H1 (cell line): ENCODE results near the gene CEP89. TPM values are rescaled to one million over a fixed set of nuclear protein-coding genes. Genes with fewer than 3 reads are reported as not detected.
"Not testable (repeated sequence)": the region's sequence is repeated elsewhere in the genome, so short reads cannot be mapped to it uniquely, and the experiment has no call there.

Source experiments
- CTCF ChIA-PET: fragments of 300-600 bp; sonication (Branson Sonifier 250); formaldehyde crosslinking; loops from one replicate; lab custom pipeline; 2021; ENCODE audit not compliant: partially characterized antibody; lab: Charles Lee
- POLR2A ChIA-PET: fragments of 300-600 bp; sonication (Branson Sonifier 250); formaldehyde crosslinking; loops from one replicate; lab custom pipeline; 2021; ENCODE audit warnings: inconsistent platforms; ENCODE audit not compliant: partially characterized antibody; lab: Charles Lee
- DNase-seq, 2 experiments: peaks; one replicate each; pipeline versions ENCODE4 v3.0.0 to v3.0.0-alpha.2; 2010 to 2022; ENCODE audit warnings: low spot score in 2 of 2, low read depth in 1 of 2, mixed read lengths in 1 of 2
- FAIRE-seq: peaks from 2 replicates; lab custom pipeline; 2011; peaks lifted over from hg19 to GRCh38; lab: Jason Lieb, UNC
- H2AFZ ChIP-seq: 2 replicates; pipeline ENCODE4 v1.8.1; 2012; ENCODE audit warnings: low read length, inconsistent platforms
- H2AK5ac ChIP-seq: 2 replicates; pipeline ENCODE4 v1.6.1; 2013; ENCODE audit warnings: low read depth, low read length
- H2BK120ac ChIP-seq: replicated peaks from 2 replicates; pipeline ENCODE3; 2013; ENCODE audit warnings: low read depth, low read length, inconsistent platforms
- H2BK12ac ChIP-seq: 2 replicates; pipeline ENCODE4 v1.6.1; 2013; ENCODE audit warnings: low read depth, low read length
- H2BK15ac ChIP-seq: 2 replicates; pipeline ENCODE4 v1.6.1; 2013; ENCODE audit warnings: low read length
- H2BK20ac ChIP-seq: 2 replicates; pipeline ENCODE4 v1.6.1; 2013; ENCODE audit warnings: low read length
- H2BK5ac ChIP-seq: 2 replicates; pipeline ENCODE4 v1.6.1; 2013; ENCODE audit warnings: low read depth, low read length
- H3K14ac ChIP-seq: 2 replicates; pipeline ENCODE4 v1.6.1; 2013; ENCODE audit warnings: inconsistent platforms; ENCODE audit not compliant: insufficient read length
- H3K18ac ChIP-seq: 2 replicates; pipeline ENCODE4 v1.6.1; 2013; ENCODE audit warnings: low read length; ENCODE audit errors: extremely low read depth
- H3K23ac ChIP-seq: 2 replicates; pipeline ENCODE4 v1.6.1; 2013; ENCODE audit warnings: inconsistent platforms; ENCODE audit not compliant: insufficient read length
- H3K23me2 ChIP-seq: 2 replicates; pipeline ENCODE4 v1.6.1; 2013; ENCODE audit warnings: low read depth, low read length
- H3K27ac ChIP-seq: 2 replicates; pipeline ENCODE4 v1.6.1; 2011; ENCODE audit warnings: low read depth, low read length, inconsistent platforms
- H3K27me3 ChIP-seq, 4 experiments: replicated peaks in 1 of 4; 1 replicate in 1 of 4; 2 replicates in 3 of 4; pipeline versions ENCODE4 v1.6.1 to v1.8.1; 2011 to 2013; ENCODE audit warnings: low read length in 3 of 4, mild to moderate bottlenecking in 3 of 4, inconsistent platforms in 2 of 4, mixed read lengths in 2 of 4, moderate library complexity in 1 of 4; ENCODE audit not compliant: control insufficient read depth in 3 of 4, insufficient read depth in 3 of 4; ENCODE audit errors: extremely low read depth in 1 of 4
- H3K36me3 ChIP-seq, 4 experiments: 2 replicates each; pipeline versions ENCODE4 v1.6.1 to v1.8.1; 2011 to 2013; ENCODE audit warnings: mild to moderate bottlenecking in 4 of 4, low read length in 3 of 4, moderate library complexity in 2 of 4, control low read depth in 1 of 4, inconsistent platforms in 1 of 4; ENCODE audit not compliant: insufficient read depth in 4 of 4, control insufficient read depth in 2 of 4
- H3K4ac ChIP-seq: replicated peaks from 2 replicates; pipeline ENCODE3; 2013; ENCODE audit warnings: low read length, low read depth, mixed read lengths, inconsistent platforms; ENCODE audit not compliant: insufficient read length
- H3K4me1 ChIP-seq, 4 experiments: replicated peaks in 1 of 4; 1 replicate in 1 of 4; 2 replicates in 3 of 4; pipeline versions ENCODE4 v1.6.1 to v1.8.1; 2011 to 2013; ENCODE audit warnings: low read length in 3 of 4, inconsistent platforms in 2 of 4, mixed read lengths in 1 of 4; ENCODE audit not compliant: insufficient read depth in 4 of 4, control insufficient read depth in 3 of 4
- H3K4me2 ChIP-seq, 2 experiments: 2 replicates each; pipeline versions ENCODE4 v1.6.1 to v1.8.1; 2011 to 2013; ENCODE audit warnings: low read depth in 2 of 2, low read length in 2 of 2, control low read depth in 1 of 2, inconsistent platforms in 1 of 2, mild to moderate bottlenecking in 1 of 2; ENCODE audit not compliant: insufficient read depth in 1 of 2
- H3K4me3 ChIP-seq, 4 experiments: fragments of 200-600, 300-600 bp in 1 of 4; sonication (generic), shearing (Covaris generic), sonication (Bioruptor Twin) in 1 of 4; 2 replicates each; pipeline versions ENCODE4 v1.5.1 to v1.8.1; 2011 to 2016; ENCODE audit warnings: low read length in 4 of 4, low read depth in 3 of 4, control low read depth in 2 of 4, inconsistent platforms in 2 of 4, mild to moderate bottlenecking in 2 of 4, mixed read lengths in 1 of 4, moderate library complexity in 1 of 4; ENCODE audit not compliant: insufficient read depth in 2 of 4; ENCODE audit errors: extremely low read depth in 1 of 4
- H3K56ac ChIP-seq: replicated peaks from 2 replicates; pipeline ENCODE3; 2013; ENCODE audit warnings: low read depth, mild to moderate bottlenecking, mixed read lengths, low read length, inconsistent platforms; ENCODE audit not compliant: insufficient read length
- H3K79me1 ChIP-seq: 2 replicates; pipeline ENCODE4 v1.6.1; 2013; ENCODE audit warnings: low read depth, low read length, control low read depth
- H3K79me2 ChIP-seq, 2 experiments: 2 replicates each; pipeline versions ENCODE4 v1.6.1 to v1.8.1; 2012 to 2013; ENCODE audit warnings: low read length in 2 of 2, mild to moderate bottlenecking in 2 of 2, inconsistent platforms in 1 of 2; ENCODE audit not compliant: insufficient read depth in 2 of 2, control insufficient read depth in 1 of 2
- H3K9ac ChIP-seq, 4 experiments: replicated peaks in 1 of 4; 1 replicate in 1 of 4; 2 replicates in 3 of 4; pipeline versions ENCODE4 v1.6.1 to v1.8.1; 2011 to 2013; ENCODE audit warnings: low read depth in 3 of 4, low read length in 3 of 4, control low read depth in 2 of 4, mild to moderate bottlenecking in 2 of 4, moderate library complexity in 2 of 4, inconsistent platforms in 1 of 4; ENCODE audit errors: extremely low read depth in 1 of 4
- H3K9me3 ChIP-seq, 2 experiments: 2 replicates each; pipeline versions ENCODE4 v1.6.1 to v1.8.1; 2012 to 2013; ENCODE audit warnings: mild to moderate bottlenecking in 2 of 2, moderate library complexity in 2 of 2, control low read depth in 1 of 2, inconsistent platforms in 1 of 2, low read depth in 1 of 2, low read length in 1 of 2, mixed read lengths in 1 of 2; ENCODE audit not compliant: insufficient read depth in 2 of 2
- H4K20me1 ChIP-seq, 2 experiments: replicated peaks in 1 of 2; 2 replicates each; pipeline versions ENCODE3 to v1.8.1; 2011 to 2013; ENCODE audit warnings: inconsistent platforms in 2 of 2, low read length in 2 of 2, mild to moderate bottlenecking in 1 of 2; ENCODE audit not compliant: insufficient read depth in 2 of 2, control insufficient read depth in 1 of 2
- H4K5ac ChIP-seq: 2 replicates; pipeline ENCODE4 v1.6.1; 2013; ENCODE audit warnings: low read length, low read depth, mixed read lengths, inconsistent platforms; ENCODE audit not compliant: insufficient read length
- H4K8ac ChIP-seq: 2 replicates; pipeline ENCODE4 v1.8.0; 2013; ENCODE audit warnings: mild to moderate bottlenecking, moderate library complexity, low read length, inconsistent platforms; ENCODE audit not compliant: insufficient read depth; ENCODE audit errors: extremely low read depth
- H4K91ac ChIP-seq: replicated peaks from 2 replicates; pipeline ENCODE3; 2013; ENCODE audit warnings: low read length, mixed read lengths, inconsistent platforms; ENCODE audit not compliant: insufficient read length
- WGBS, 2 experiments: shearing (Covaris generic) in 1 of 2; methylation state at CpG; one replicate each; pipeline versions ENCODE4 v1.1.6 to v1.1.7; 2013 to 2015; ENCODE audit warnings: low lambda C conversion rate in 2 of 2, mixed read lengths in 2 of 2, inconsistent platforms in 1 of 2, low coverage in 1 of 2, missing lambda C conversion rate in 1 of 2; ENCODE audit not compliant: insufficient replicate concordance in 2 of 2, insufficient coverage in 1 of 2, insufficient read length in 1 of 2; ENCODE audit errors: extremely low coverage in 1 of 2, missing lambda C conversion rate in 1 of 2; 5-methylcytosine and 5-hydroxymethylcytosine counted together
- polyA plus RNA-seq, 7 experiments: library from polyadenylated mRNA; depleted of rRNA in 3 of 7; stranded (reverse) in 5 of 7; unstranded in 2 of 7; fragments of >200 nt in 5 of 7; fragments of 200-250 nt in 2 of 7; gene quantifications; 1 replicate in 5 of 7; 2 replicates in 1 of 7; 4 replicates in 1 of 7; pipeline versions ENCODE4 v1.2.1 to v1.2.3, GENCODE V29; 2011 to 2013; ENCODE audit warnings: missing spikeins in 2 of 7, mixed read lengths in 2 of 7
- total RNA-seq: library from RNA; stranded (reverse); fragmentation: NEBNext Ultra II Directional; extraction: Animal tissue kit (Norgen Biotek cat#: 25700); gene quantifications from 2 replicates; pipeline ENCODE4 v1.2.1, GENCODE V29; 2021
- TF ChIP-seq, protein P1 (sequence below), 3 experiments: IDR thresholded peaks; 1 replicate in 2 of 3; 2 replicates in 1 of 3; pipeline versions ENCODE4 v1.5.1 to v1.6.1; 2011; ENCODE audit warnings: low read length in 3 of 3, mild to moderate bottlenecking in 3 of 3, inconsistent platforms in 2 of 3, low read depth in 1 of 3, moderate library complexity in 1 of 3; ENCODE audit not compliant: insufficient read depth in 1 of 3; ENCODE audit errors: control extremely low read depth in 1 of 3

Gene CEP89
- total and polyA plus RNA-seq, 2 of the 8 experiments (the other 6 are each of a cell fraction or from before 2014, with no cell fraction given) = 23.0 to 23.6 TPM

DNA sequence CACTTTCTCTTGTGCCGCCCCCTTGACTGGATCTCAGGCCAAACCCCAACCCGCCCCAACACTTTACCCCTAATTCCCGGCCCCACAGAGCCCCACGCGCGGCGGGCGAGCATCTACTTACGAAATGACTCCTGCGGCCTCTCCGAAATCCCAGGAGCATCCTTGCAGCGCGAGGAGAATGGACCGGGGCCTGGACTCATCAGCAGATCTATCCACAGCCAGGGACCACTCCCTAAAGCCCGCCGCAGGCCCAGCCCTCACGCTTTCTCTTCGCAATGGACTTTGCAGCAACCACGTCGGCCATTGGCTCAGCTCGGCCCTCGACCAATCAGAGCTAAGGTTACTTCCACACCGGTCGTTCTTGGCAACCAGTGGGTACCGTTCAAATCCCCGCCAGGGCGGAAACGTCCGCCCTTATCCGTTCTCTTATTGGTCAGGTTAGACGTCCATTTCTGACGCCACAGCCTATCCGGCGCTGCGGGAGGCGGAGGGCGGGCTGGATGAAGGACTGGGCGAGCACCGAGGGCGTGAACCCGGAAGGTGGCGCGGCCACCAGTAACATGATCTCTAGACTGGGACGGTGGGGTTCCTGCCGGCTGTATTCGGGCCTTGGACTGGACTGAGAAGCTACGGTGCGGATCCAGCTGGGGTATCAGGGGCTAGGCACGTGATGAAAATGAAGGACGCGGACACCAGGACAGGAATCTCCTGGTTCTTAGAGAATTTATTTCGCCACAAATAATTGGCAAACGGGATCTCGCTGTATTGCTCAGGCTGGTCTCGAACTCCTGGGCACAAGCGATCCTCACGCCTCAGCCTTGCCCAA lies at the start of gene CEP89, which contains the start of gene FAAP24 (continued):
- TF ChIP-seq, protein P1, sequence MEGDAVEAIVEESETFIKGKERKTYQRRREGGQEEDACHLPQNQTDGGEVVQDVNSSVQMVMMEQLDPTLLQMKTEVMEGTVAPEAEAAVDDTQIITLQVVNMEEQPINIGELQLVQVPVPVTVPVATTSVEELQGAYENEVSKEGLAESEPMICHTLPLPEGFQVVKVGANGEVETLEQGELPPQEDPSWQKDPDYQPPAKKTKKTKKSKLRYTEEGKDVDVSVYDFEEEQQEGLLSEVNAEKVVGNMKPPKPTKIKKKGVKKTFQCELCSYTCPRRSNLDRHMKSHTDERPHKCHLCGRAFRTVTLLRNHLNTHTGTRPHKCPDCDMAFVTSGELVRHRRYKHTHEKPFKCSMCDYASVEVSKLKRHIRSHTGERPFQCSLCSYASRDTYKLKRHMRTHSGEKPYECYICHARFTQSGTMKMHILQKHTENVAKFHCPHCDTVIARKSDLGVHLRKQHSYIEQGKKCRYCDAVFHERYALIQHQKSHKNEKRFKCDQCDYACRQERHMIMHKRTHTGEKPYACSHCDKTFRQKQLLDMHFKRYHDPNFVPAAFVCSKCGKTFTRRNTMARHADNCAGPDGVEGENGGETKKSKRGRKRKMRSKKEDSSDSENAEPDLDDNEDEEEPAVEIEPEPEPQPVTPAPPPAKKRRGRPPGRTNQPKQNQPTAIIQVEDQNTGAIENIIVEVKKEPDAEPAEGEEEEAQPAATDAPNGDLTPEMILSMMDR (IDR thresholded peaks at IDR 0.05; ENCODE audit: control extremely low read depth in 1 of 3, insufficient read depth in 1 of 3, low read depth in 1 of 3, low read length in 3 of 3) = peak in 1 of 3 experiments; percentile 7; a peak in 1 of 4 replicates

DNA sequence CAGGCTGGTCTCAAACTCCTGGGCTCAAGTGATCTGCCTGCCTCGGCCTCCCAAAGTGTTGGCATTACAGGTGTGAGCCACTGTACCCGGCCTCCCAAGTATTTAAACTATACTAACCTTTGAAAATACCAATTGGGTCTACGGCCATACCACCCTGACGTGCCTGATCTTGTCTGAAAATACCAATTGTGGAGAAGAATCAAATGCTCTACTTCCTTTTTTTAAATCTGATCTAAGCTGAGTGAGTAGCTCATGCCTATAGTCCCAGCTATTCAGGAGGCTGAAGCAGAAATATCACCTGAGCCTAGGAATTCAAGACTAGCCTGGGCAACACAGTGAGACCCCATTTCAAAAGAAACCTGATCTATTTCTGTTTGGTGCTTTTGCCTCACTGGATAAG lies 39.1 kb upstream of the CEP89 start:
- H3K27ac ChIP-seq, H4K8ac ChIP-seq, CTCF ChIA-PET, POLR2A ChIA-PET, H3K23me2 ChIP-seq, H3K56ac ChIP-seq, H3K9ac ChIP-seq, H3K9me3 ChIP-seq, H3K4ac ChIP-seq, H3K79me1 ChIP-seq, H2BK5ac ChIP-seq, H3K4me1 ChIP-seq, H2AFZ ChIP-seq, FAIRE-seq, H3K4me3 ChIP-seq, DNase-seq, H2BK15ac ChIP-seq, H3K79me2 ChIP-seq, H3K14ac ChIP-seq, H2AK5ac ChIP-seq, H3K23ac ChIP-seq, H2BK12ac ChIP-seq, H3K4me2 ChIP-seq, H4K91ac ChIP-seq, H3K18ac ChIP-seq, H3K27me3 ChIP-seq, H2BK120ac ChIP-seq, H4K5ac ChIP-seq, H2BK20ac ChIP-seq, H4K20me1 ChIP-seq: not testable (repeated sequence)
- 97% methylated on average over 4 of the region's 4 CpGs; no CpG with 5 or more reads in 1 of the 2 experiments for WGBS, 2 experiments
- H3K36me3 ChIP-seq = peaks cover 5 to 32% (median 17%) of the 10 kb centered on the region in 4 experiments
